Measurements from ENCODE around the gene PYCR2. TPM values are rescaled to one million over a fixed set of nuclear protein-coding genes. Genes with fewer than 3 reads are reported as not detected.
"Not testable (repeated sequence)": the region's sequence is repeated elsewhere in the genome, so short reads cannot be mapped to it uniquely, and the experiment has no call there.

Gene PYCR2
- polyA plus RNA-seq, 3 donors: 21.4 to 72.5 (median 26.6) TPM

GRCh38 chr1:225972344-225973152 lies 48.5 kb upstream of the PYCR2 start:
- Histone ChIP-seq H3K4me3 (replicated peaks in 1 of 3; ENCODE audit: low read depth in 2 of 3, low read length in 3 of 3) (no peak overlapping the region), H3K9me3 (replicated peaks in 1 of 2; ENCODE audit: control insufficient read depth in 1 of 2, insufficient read depth in 1 of 2, low read length in 2 of 2) (no peaks in the 10 kb centered on the region), H3K27ac (ENCODE audit: low read depth in 1 of 2, low read length in 2 of 2) (no peak overlapping the region), H2AFZ (ENCODE audit: insufficient read depth, low read depth, low read length, poor library complexity, severe bottlenecking) (no peak overlapping the region), H3K27me3 (ENCODE audit: control insufficient read depth in 2 of 2, insufficient read depth in 2 of 2, low read length in 2 of 2) (no peaks in the 10 kb centered on the region), H3K79me2 (ENCODE audit: insufficient read depth, low read length) (no peaks in the 10 kb centered on the region), H4K20me1 (ENCODE audit: insufficient read depth, low read length) (no peaks in the 10 kb centered on the region), H3K36me3 (replicated peaks in 1 of 2; ENCODE audit: control insufficient read depth in 1 of 2, insufficient read depth in 2 of 2, low read length in 2 of 2) (no peaks in the 10 kb centered on the region), H3K4me2 (replicated peaks; ENCODE audit: extremely low read depth, low read length, poor library complexity, severe bottlenecking) (no peak overlapping the region), H3K4me1 (ENCODE audit: control insufficient read depth in 1 of 2, insufficient read depth in 2 of 2, low read length in 2 of 2) (no peaks in the 10 kb centered on the region), H3K9ac (ENCODE audit: insufficient read depth, low read length, poor library complexity, severe bottlenecking) (no peak overlapping the region)
- peaks cover 0 to 2% (median 0%) of the 10 kb centered on the region in 7 donors for H3K9me3 Mint-ChIP-seq
- DNase-seq: no peak
- intact Hi-C loops (cut with micrococcal nuclease): loop anchor here in 1 of 2 donors (10.0 kb wide), 1 partner anchor 198 kb away; the partner anchor contains the start of gene SRP9
- no peak overlapping the region for H3K4me3 Mint-ChIP-seq
- no peak for TF ChIP-seq CTCF (IDR thresholded peaks at IDR 0.05)
- H3K27ac Mint-ChIP-seq: peak overlapping the region in 1 of 7 donors; percentile 30
- peaks cover 7 to 10% of the 10 kb centered on the region in 2 donors for H3K36me3 Mint-ChIP-seq
- WGBS (ENCODE audit: insufficient coverage): 91% methylated on average over 9 of the region's 15 CpGs
- peaks cover 0 to 7% (median 0%) of the 10 kb centered on the region in 3 donors for H3K27me3 Mint-ChIP-seq (ENCODE audit: low read depth in 3 of 3)
- H3K4me1 Mint-ChIP-seq: peaks cover 4% of the 10 kb centered on the region

DNA sequence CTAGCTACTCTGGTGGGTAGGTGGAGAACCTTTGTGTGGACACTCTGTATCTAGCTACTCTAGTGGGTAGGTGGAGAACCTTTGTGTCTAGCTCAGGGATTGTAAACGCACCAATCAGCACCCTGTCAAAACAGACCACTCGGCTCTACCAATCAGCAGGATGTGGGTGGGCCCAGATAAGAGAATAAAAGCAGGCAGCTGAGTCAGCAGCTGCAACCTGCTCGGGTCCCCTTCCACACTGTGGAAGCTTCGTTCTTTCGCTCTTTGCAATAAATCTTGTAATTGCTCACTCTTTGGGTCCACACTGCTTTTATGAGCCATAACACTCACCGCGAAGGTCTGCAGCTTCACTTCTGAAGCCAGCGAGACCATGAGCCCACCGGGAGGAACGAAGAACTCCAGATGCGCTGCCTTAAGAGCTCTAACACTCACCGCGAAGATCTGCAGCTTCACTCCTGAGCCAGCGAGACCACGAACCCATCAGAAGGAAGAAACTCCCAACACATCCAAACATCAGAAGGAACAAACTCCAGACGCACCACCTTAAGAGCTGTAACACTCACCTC lies 46.6 kb upstream of the PYCR2 start:
- not testable (repeated sequence) for H3K27ac ChIP-seq (ENCODE audit: low read depth in 1 of 2, low read length in 2 of 2); H3K9me3 ChIP-seq (replicated peaks in 1 of 2; ENCODE audit: control insufficient read depth in 1 of 2, insufficient read depth in 1 of 2, low read length in 2 of 2); H3K4me2 ChIP-seq (replicated peaks; ENCODE audit: extremely low read depth, low read length, poor library complexity, severe bottlenecking); H3K4me1 Mint-ChIP-seq; H3K9me3 Mint-ChIP-seq; H3K79me2 ChIP-seq (ENCODE audit: insufficient read depth, low read length); DNase-seq; H3K4me1 ChIP-seq (ENCODE audit: control insufficient read depth in 1 of 2, insufficient read depth in 2 of 2, low read length in 2 of 2); H3K9ac ChIP-seq (ENCODE audit: insufficient read depth, low read length, poor library complexity, severe bottlenecking); H2AFZ ChIP-seq (ENCODE audit: insufficient read depth, low read depth, low read length, poor library complexity, severe bottlenecking); H3K4me3 ChIP-seq (replicated peaks in 1 of 3; ENCODE audit: low read depth in 2 of 3, low read length in 3 of 3); H3K4me3 Mint-ChIP-seq; H3K27me3 Mint-ChIP-seq (ENCODE audit: low read depth in 3 of 3); H3K36me3 ChIP-seq (replicated peaks in 1 of 2; ENCODE audit: control insufficient read depth in 1 of 2, insufficient read depth in 2 of 2, low read length in 2 of 2); H3K36me3 Mint-ChIP-seq; H3K27ac Mint-ChIP-seq; H4K20me1 ChIP-seq (ENCODE audit: insufficient read depth, low read length); H3K27me3 ChIP-seq (ENCODE audit: control insufficient read depth in 2 of 2, insufficient read depth in 2 of 2, low read length in 2 of 2)
- intact Hi-C loops (cut with micrococcal nuclease): loop anchor here in 1 of 2 donors (10.0 kb wide), 1 partner anchor 196 kb away; the partner anchor contains the start of gene SRP9
- WGBS (ENCODE audit: insufficient coverage): 86% methylated on average over 11 of the region's 16 CpGs

DNA sequence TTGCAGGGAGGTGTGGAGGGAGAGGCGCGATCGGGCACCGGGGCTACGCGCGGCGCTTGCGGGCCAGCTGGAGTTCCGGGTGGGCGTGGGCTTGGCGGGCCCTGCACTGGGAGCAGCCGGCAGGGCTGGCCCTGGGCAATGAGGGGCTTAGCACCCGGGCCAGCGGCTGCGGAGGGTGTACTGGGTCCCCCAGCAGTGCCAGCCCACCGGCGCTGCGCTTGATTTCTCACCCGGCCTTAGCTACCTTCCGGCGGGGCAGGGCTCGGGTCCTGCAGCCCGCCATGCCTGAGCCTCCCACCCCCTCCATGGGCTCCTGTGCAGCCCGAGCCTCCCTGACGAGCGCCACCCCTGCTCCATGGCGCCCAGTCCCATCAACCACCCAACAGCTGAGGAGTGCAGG lies 45.7 kb upstream of the PYCR2 start:
- not testable (repeated sequence) for H3K4me1 ChIP-seq (ENCODE audit: control insufficient read depth in 1 of 2, insufficient read depth in 2 of 2, low read length in 2 of 2); H3K36me3 Mint-ChIP-seq; H3K36me3 ChIP-seq (replicated peaks in 1 of 2; ENCODE audit: control insufficient read depth in 1 of 2, insufficient read depth in 2 of 2, low read length in 2 of 2); H2AFZ ChIP-seq (ENCODE audit: insufficient read depth, low read depth, low read length, poor library complexity, severe bottlenecking); H3K79me2 ChIP-seq (ENCODE audit: insufficient read depth, low read length); H3K4me3 Mint-ChIP-seq; DNase-seq; H3K4me2 ChIP-seq (replicated peaks; ENCODE audit: extremely low read depth, low read length, poor library complexity, severe bottlenecking); H3K27ac Mint-ChIP-seq; H3K27ac ChIP-seq (ENCODE audit: low read depth in 1 of 2, low read length in 2 of 2); H3K27me3 ChIP-seq (ENCODE audit: control insufficient read depth in 2 of 2, insufficient read depth in 2 of 2, low read length in 2 of 2); H3K4me1 Mint-ChIP-seq; H3K27me3 Mint-ChIP-seq (ENCODE audit: low read depth in 3 of 3); H3K9me3 ChIP-seq (replicated peaks in 1 of 2; ENCODE audit: control insufficient read depth in 1 of 2, insufficient read depth in 1 of 2, low read length in 2 of 2); H3K9ac ChIP-seq (ENCODE audit: insufficient read depth, low read length, poor library complexity, severe bottlenecking); H3K4me3 ChIP-seq (replicated peaks in 1 of 3; ENCODE audit: low read depth in 2 of 3, low read length in 3 of 3); H3K9me3 Mint-ChIP-seq; H4K20me1 ChIP-seq (ENCODE audit: insufficient read depth, low read length)
- intact Hi-C loops (cut with micrococcal nuclease): loop anchor here in 1 of 2 donors (10.0 kb wide), 1 partner anchor 195 kb away; the partner anchor contains the start of gene SRP9
- 96% methylated on average over 11 of the region's 28 CpGs for WGBS (ENCODE audit: insufficient coverage)
